ENCODE measurements around the gene JDP2.
A peak's percentile ranks its signal among the peaks of the same experiment; 100 is the strongest.

JDP2 gene

GRCh38 chr14:75404847-75405246 lies 23.0 kb upstream of the JDP2 start:
- Histone ChIP-seq H3K4me3 (ENCODE audit: low read depth, low read length) (no peak overlapping the region), H3K27ac (ENCODE audit: extremely low read depth, low read depth, low read length) (no peak overlapping the region), H3K36me3 (ENCODE audit: control insufficient read depth in 2 of 2, insufficient read depth in 1 of 2, low read length in 2 of 2) (no peaks in the 10 kb centered on the region), H3K4me1 (ENCODE audit: control insufficient read depth, insufficient read depth, low read length) (peaks cover 5% of the 10 kb centered on the region; the same call in 1 of the 2 replicates), H3K9me3 (ENCODE audit: control insufficient read depth, insufficient read depth, low read depth, low read length) (no peaks in the 10 kb centered on the region)
- no peak for TF ChIP-seq ZSCAN16 (tag by site-specific recombination; IDR thresholded peaks at IDR 0.05)
- TF ChIP-seq ZNF514 (tag by site-specific recombination; IDR thresholded peaks at IDR 0.05), result no peak
- no peak for TF ChIP-seq ZNF580 (tag by site-specific recombination; IDR thresholded peaks at IDR 0.05)
- TF ChIP-seq REST (tag by site-specific recombination; IDR thresholded peaks at IDR 0.05), result peak; percentile 42; the same call in 1 of the 2 replicates
- CTCF ChIA-PET, result no interaction called here
- POLR2A ChIA-PET, result no interaction called here

- Histone ChIP-seq H3K27ac (ENCODE audit: extremely low read depth, low read depth, low read length) (no peak overlapping the region), H3K4me3 (ENCODE audit: low read depth, low read length) (no peak overlapping the region), H3K4me1 (ENCODE audit: control insufficient read depth, insufficient read depth, low read length) (peaks cover 3% of the 10 kb centered on the region; the same call in 1 of the 2 replicates), H3K36me3 (ENCODE audit: control insufficient read depth in 2 of 2, insufficient read depth in 1 of 2, low read length in 2 of 2) (no peaks in the 10 kb centered on the region), H3K9me3 (ENCODE audit: control insufficient read depth, insufficient read depth, low read depth, low read length) (no peaks in the 10 kb centered on the region)
- CTCF ChIA-PET, result interaction anchor here (0.9 kb wide), 2 partner anchors 9 to 25 kb away, joined by 3 read pairs; no protein-coding TSS in a partner anchor
- TF ChIP-seq PRDM4 (tag by site-specific recombination; IDR thresholded peaks at IDR 0.05), result no peak
- TF ChIP-seq ZNF677 (tag by site-specific recombination; IDR thresholded peaks at IDR 0.05), result no peak
- no peak for TF ChIP-seq ZEB2 (tag by site-specific recombination; IDR thresholded peaks at IDR 0.05)
- TF ChIP-seq SP3 (tag by site-specific recombination; IDR thresholded peaks at IDR 0.05), result no peak
- TF ChIP-seq YY1 (tag by site-specific recombination; IDR thresholded peaks at IDR 0.05), result no peak
- TF ChIP-seq FEZF1 (tag by site-specific recombination; IDR thresholded peaks at IDR 0.05), result no peak
- no peak for TF ChIP-seq ZNF112 (tag by site-specific recombination; IDR thresholded peaks at IDR 0.05)
- no peak for TF ChIP-seq ZNF138 (tag by site-specific recombination; IDR thresholded peaks at IDR 0.05; ENCODE audit: borderline replicate concordance)
- TF ChIP-seq ZNF585B (tag by site-specific recombination; IDR thresholded peaks at IDR 0.05), result no peak
- TF ChIP-seq ZNF37A (tag by site-specific recombination; IDR thresholded peaks at IDR 0.05), result no peak
- no peak for TF ChIP-seq ZNF280D (tag by site-specific recombination; IDR thresholded peaks at IDR 0.05)
- no peak for TF ChIP-seq ZNF214 (tag by site-specific recombination; IDR thresholded peaks at IDR 0.05; ENCODE audit: borderline replicate concordance)
- TF ChIP-seq ATF2 (tag by site-specific recombination; IDR thresholded peaks at IDR 0.05; ENCODE audit: low read depth), result no peak
- POLR2A ChIA-PET, result no interaction called here
These were observed 21.7 kb upstream of the JDP2 start for GRCh38 chr14:75406102-75406501.

Measured in HEK293 (cell line).